ENCODE measurements around the gene IFITM1.
A peak's percentile ranks its signal among the peaks of the same experiment; 100 is the strongest.

The IFITM1 gene

DNA sequence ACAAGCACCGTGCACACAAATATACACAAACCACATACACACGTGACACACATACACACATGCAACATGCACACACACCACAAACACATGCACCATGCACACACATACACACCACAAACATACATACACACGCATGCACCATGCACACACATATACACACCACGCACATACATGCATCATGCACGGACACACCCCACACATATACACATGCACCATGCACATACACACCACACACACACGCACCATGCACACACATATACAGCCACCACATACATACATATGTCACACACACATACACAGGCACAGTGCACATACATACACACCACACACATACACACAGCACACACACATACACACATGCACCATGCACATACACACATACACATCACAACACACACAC lies 42.8 kb downstream of the IFITM1 start:
- H3K36me3 ChIP-seq: no peaks in the 10 kb centered on the region
- TF ChIP-seq, protein P1, sequence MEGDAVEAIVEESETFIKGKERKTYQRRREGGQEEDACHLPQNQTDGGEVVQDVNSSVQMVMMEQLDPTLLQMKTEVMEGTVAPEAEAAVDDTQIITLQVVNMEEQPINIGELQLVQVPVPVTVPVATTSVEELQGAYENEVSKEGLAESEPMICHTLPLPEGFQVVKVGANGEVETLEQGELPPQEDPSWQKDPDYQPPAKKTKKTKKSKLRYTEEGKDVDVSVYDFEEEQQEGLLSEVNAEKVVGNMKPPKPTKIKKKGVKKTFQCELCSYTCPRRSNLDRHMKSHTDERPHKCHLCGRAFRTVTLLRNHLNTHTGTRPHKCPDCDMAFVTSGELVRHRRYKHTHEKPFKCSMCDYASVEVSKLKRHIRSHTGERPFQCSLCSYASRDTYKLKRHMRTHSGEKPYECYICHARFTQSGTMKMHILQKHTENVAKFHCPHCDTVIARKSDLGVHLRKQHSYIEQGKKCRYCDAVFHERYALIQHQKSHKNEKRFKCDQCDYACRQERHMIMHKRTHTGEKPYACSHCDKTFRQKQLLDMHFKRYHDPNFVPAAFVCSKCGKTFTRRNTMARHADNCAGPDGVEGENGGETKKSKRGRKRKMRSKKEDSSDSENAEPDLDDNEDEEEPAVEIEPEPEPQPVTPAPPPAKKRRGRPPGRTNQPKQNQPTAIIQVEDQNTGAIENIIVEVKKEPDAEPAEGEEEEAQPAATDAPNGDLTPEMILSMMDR (IDR thresholded peaks at IDR 0.05): no peak

DNA sequence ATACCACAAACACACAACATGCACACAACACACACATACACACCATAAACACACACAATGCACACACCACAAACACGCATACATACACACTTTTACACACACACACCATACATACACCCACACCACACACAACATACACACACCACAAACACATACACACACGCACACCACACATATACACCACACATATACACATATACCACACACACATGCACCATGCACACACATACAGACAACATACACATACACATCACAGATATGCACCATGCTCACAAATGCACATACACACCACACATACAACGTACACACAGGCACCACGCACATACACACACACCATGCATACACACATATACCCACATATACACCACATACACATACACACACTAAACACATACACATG lies 43.7 kb downstream of the IFITM1 start:
- Histone ChIP-seq H3K9me3 (peaks cover 0 to 8% (median 0%) of the 10 kb centered on the region in 3 donors), H3K4me1 (peaks cover 0 to 31% (median 23%) of the 10 kb centered on the region in 4 donors), H3K36me3 (no peaks in the 10 kb centered on the region), H3K27ac (no peak overlapping the region), H3K27me3 (peaks cover 0 to 21% of the 10 kb centered on the region in 2 donors), H3K4me3 (no peak overlapping the region)
- intact Hi-C loops (cut with DNase I; ENCODE audit: low total_unique reads): loop anchor here (5.0 kb wide), 1 partner anchor 145 kb away; no protein-coding TSS in a partner anchor
- DNase-seq: no peak
- TF ChIP-seq, protein P1 (IDR thresholded peaks at IDR 0.05): no peak

More for the DNA sequence above, 42.8 kb downstream of the IFITM1 start:
- peaks cover 0 to 8% (median 0%) of the 10 kb centered on the region in 3 donors for H3K9me3 ChIP-seq
- H3K27me3 ChIP-seq: peaks cover 0 to 20% of the 10 kb centered on the region in 2 donors
- peaks cover 0 to 33% (median 25%) of the 10 kb centered on the region in 4 donors for H3K4me1 ChIP-seq
- no peak overlapping the region for H3K27ac ChIP-seq
- DNase-seq: peak in 1 of 2 donors; percentile 13
- intact Hi-C loops (cut with DNase I; ENCODE audit: low total_unique reads): loop anchor here (5.0 kb wide), 1 partner anchor 144 kb away; no protein-coding TSS in a partner anchor
- no peak overlapping the region for H3K4me3 ChIP-seq

DNA sequence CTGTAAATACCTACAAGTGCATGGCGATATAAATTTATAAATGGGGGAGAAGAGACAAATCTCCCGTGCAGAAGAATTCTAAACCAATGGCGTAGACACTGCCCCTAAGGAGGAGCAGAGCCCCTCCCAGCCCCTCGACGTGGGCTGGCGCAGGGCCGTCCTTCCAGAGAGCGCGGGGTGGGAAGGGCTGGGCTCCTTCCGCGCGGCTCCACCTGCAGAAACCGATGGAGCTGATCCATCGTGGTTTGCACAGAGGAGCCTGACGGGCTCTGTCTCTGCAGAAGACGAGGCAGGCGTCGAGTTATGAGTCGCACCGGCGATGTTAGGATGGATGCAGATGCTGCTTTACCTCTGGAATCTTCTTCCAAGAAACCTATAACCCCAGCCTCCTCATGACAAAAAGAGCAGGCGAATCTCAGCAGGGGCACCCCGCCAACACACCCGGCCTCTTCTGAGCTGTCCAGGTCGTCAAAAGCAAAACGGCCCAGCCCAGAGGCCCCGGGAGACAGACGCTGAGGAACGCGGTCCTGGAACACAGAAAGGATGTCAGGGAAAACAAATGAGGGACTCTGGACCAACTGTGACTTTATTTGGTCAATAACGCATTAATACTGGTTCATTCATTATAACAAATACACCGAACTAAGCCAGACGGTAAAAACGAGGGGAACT lies 44.4 kb downstream of the IFITM1 start:
- Histone ChIP-seq H3K27me3 (peaks cover 0 to 23% of the 10 kb centered on the region in 2 donors), H3K27ac (no peak overlapping the region), H3K9me3 (peaks cover 0 to 8% (median 0%) of the 10 kb centered on the region in 3 donors), H3K36me3 (no peaks in the 10 kb centered on the region), H3K4me3 (no peak overlapping the region), H3K4me1 (peaks cover 0 to 24% (median 18%) of the 10 kb centered on the region in 4 donors)
- intact Hi-C loops (cut with DNase I; ENCODE audit: low total_unique reads): loop anchor here (5.0 kb wide), 1 partner anchor 146 kb away; no protein-coding TSS in a partner anchor
- peak in 1 of 2 donors; percentile 40 for DNase-seq
- TF ChIP-seq, protein P1 (IDR thresholded peaks at IDR 0.05): no peak

DNA sequence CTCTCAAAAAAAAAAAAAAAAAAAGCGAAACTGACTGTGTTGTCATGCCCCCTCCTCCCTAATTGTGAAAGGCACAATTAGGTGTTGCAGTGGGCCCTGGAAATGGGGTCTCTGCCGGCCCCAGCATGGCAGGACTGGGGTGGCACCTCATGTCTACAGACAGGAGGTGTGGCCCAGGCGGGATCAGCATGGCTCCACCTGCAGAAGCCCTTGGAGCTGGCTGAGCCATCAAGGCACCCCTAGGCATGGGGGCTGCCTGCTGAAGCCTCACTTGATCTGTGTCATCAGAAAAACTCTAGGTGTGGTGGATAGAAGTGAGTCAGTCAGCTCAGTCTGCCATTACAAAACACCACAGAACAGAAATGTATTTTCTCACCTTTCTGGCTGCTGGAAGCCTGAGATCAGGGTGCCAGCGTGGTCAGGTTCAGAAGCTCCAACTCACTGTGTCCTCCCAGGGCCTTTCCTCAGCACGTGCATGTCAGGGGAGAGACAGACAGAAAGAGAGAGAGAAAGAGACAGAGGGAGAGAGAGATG lies 45.4 kb downstream of the IFITM1 start:
- TF ChIP-seq, protein P1 (IDR thresholded peaks at IDR 0.05): no peak
- H3K36me3 ChIP-seq: no peaks in the 10 kb centered on the region
- peak in 1 of 2 donors; percentile 42 for DNase-seq
- H3K4me3 ChIP-seq: no peak overlapping the region
- intact Hi-C loops (cut with DNase I; ENCODE audit: low total_unique reads): loop anchor here (5.0 kb wide), 1 partner anchor 147 kb away; no protein-coding TSS in a partner anchor
- H3K4me1 ChIP-seq: peaks cover 0 to 14% (median 9%) of the 10 kb centered on the region in 4 donors
- no peak overlapping the region for H3K27ac ChIP-seq
- peaks cover 0 to 26% of the 10 kb centered on the region in 2 donors for H3K27me3 ChIP-seq
- peaks cover 0 to 8% (median 0%) of the 10 kb centered on the region in 3 donors for H3K9me3 ChIP-seq

DNA sequence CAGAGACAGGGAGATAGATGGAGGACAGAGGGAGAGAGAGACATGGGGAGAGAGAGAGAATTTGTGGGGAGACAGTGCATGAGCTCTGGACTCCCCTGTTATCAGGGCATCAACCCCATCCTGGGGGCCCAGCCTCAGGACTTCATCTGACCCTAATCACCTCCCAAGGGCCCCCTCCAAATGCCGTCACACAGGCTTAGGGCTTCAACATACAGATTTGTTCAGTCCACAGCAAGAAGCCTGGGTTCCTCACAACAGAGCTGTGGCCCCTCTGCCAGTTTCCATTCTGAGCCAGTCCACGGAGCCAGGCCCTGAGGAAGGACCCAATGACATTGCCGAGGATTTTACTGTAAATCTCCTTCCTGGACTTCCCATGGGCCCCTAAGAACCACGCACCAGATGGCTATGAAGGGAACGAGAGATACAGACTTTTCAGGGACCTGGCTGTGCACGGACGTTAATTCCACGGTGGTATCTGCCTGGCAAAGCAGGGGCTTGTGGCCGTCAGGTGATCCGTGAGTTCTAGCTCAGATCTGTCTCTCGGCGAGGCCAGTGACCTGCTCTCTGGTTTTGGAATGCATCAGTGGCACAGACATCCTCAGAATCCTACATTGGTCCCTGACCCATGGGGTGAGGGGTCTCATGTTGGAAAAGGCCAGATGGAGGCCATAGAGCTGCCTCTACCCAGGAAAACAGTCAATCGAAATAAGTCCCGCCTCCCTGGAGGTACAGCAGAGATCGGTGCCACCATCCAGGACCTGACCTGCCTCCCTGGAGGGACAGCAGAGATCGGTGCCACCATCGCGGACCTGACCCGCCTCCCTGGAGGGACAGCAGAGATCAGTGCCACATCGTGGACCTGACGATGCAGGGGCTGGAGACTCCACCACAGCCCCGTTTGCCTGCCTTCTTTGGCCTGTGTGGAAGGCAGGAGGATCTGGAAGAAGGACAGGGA lies 46.8 kb downstream of the IFITM1 start:
- Histone ChIP-seq H3K27ac (no peak overlapping the region), H3K4me1 (peaks cover 0 to 2% (median 2%) of the 10 kb centered on the region in 4 donors), H3K4me3 (no peak overlapping the region), H3K27me3 (peaks cover 0 to 40% of the 10 kb centered on the region in 2 donors), H3K36me3 (no peaks in the 10 kb centered on the region), H3K9me3 (peaks cover 0 to 8% (median 0%) of the 10 kb centered on the region in 3 donors)
- intact Hi-C loops (cut with DNase I; ENCODE audit: low total_unique reads): loop anchor here (5.0 kb wide), 1 partner anchor 58 kb away; no protein-coding TSS in a partner anchor
- peak in 1 of 2 donors; percentile 60 for DNase-seq
- TF ChIP-seq, protein P1 (IDR thresholded peaks at IDR 0.05): no peak
